Heart left ventricle (tissue), 16 donors: ENCODE data around the gene CELF4. TPM values are rescaled to one million over a fixed set of nuclear protein-coding genes. Genes with fewer than 3 reads are reported as not detected.
"Not testable (repeated sequence)": the region's sequence is repeated elsewhere in the genome, so short reads cannot be mapped to it uniquely, and the experiment has no call there.

Source experiments
- ATAC-seq, 4 donors: fragments of 200-7000 bp; cut with Tn5 transposase; one replicate each; pipeline ENCODE4 v1.9.1; 2020 to 2022; ENCODE audit warnings: moderate library complexity in 4 of 4, mild to moderate bottlenecking in 3 of 4, moderate number of reproducible peaks in 1 of 4
- DNase-seq, 5 donors: peaks; one replicate each; pipeline ENCODE4 v3.0.0-alpha.2; 2020
- H3K27ac ChIP-seq, 12 donors: fragments of 200-600 bp; sonication (generic) in 4 of 12; one replicate each; pipeline versions ENCODE4 v1.5.0 to v1.8.0; 2016 to 2022; ENCODE audit warnings: mild to moderate bottlenecking in 2 of 12
- H3K27me3 ChIP-seq, 9 donors: fragments of 200-600 bp; sonication (generic) in 2 of 9; one replicate each; pipeline versions ENCODE4 v1.5.1 to v1.8.0; 2016 to 2022; ENCODE audit warnings: mild to moderate bottlenecking in 3 of 9
- H3K36me3 ChIP-seq, 9 donors: fragments of 200-600 bp; sonication (generic) in 2 of 9; one replicate each; pipeline versions ENCODE4 v1.5.0 to v1.8.0; 2018 to 2022; ENCODE audit warnings: mild to moderate bottlenecking in 2 of 9
- H3K4me1 ChIP-seq, 12 donors: fragments of 200-600 bp; sonication (generic) in 4 of 12; one replicate each; pipeline versions ENCODE4 v1.5.0 to v1.8.0; 2016 to 2022; ENCODE audit warnings: mild to moderate bottlenecking in 3 of 12
- H3K4me3 ChIP-seq, 12 donors: fragments of 200-600 bp; sonication (generic) in 4 of 12; one replicate each; pipeline versions ENCODE4 v1.5.0 to v1.8.0; 2017 to 2022; ENCODE audit warnings: mild to moderate bottlenecking in 9 of 12, moderate library complexity in 4 of 12
- H3K9me3 ChIP-seq, 12 donors: fragments of 200-600 bp; sonication (generic) in 4 of 12; one replicate each; pipeline versions ENCODE4 v1.5.0 to v1.8.0; 2016 to 2022; ENCODE audit warnings: mild to moderate bottlenecking in 1 of 12
- POLR2A ChIP-seq, 2 donors: fragments of 450-650 bp; IDR thresholded peaks; one replicate each; pipeline ENCODE4 v1.6.1; 2017; ENCODE audit warnings: antibody characterized with exemption in 2 of 2, mild to moderate bottlenecking in 2 of 2, moderate library complexity in 2 of 2
- WGBS, 4 donors: extraction: QIAGEN DNeasy Blood & Tissue Kit in 2 of 4; methylation state at CpG; one replicate each; pipeline versions ENCODE4 v1.1.5 to v1.1.7; 2013 to 2018; 5-methylcytosine and 5-hydroxymethylcytosine counted together
- intact Hi-C, 10 donors: fragments of 100-400 bp; cut with DNase I; formaldehyde crosslinking; loops; one replicate each; pipeline versions ENCODE4 v1.11.1 to v1.14.2; 2022
- polyA plus RNA-seq, 2 donors: library from polyadenylated mRNA; stranded (reverse); fragments of 200-250 nt; gene quantifications; one replicate each; pipeline ENCODE4 v1.2.3, GENCODE V29; 2013
- total RNA-seq, 9 donors: library from RNA; depleted of rRNA in 2 of 9; stranded (reverse); fragments of >200 nt in 2 of 9; fragmentation: NEBNext Ultra II Directional in 3 of 9; extraction: Animal tissue kit (Norgen Biotek cat#: 25700) in 3 of 9; gene quantifications; one replicate each; pipeline versions ENCODE4 v1.1.0 to v1.2.4, GENCODE V29; 2016 to 2023
- TF ChIP-seq, protein P1 (sequence below), 12 donors: fragments of 200-600 bp; sonication (generic) in 4 of 12; IDR thresholded peaks; one replicate each; pipeline versions ENCODE4 v1.5.0 to v1.8.0; 2018 to 2022; ENCODE audit warnings: antibody characterized with exemption in 12 of 12, mild to moderate bottlenecking in 5 of 12
- donor health status: ischemic (EF 13 %, LVEDD 7.1; RV severe dilation, severe dysfunction).
- donor health status: healthy with polysubstance abuse.
- donor health status: DM: no; HTN: yes; CAD: no.
- donor health status: DM: no; HTN: no; CAD: no.
- donor health status: ischemic (EF 25% LVEDD 6.9; RV normal size, moderate dysfunction).
- donor health status: ischemic (EF 25% LVEDD 5.7; RV mildly dilated, moderate dysfunction).
- donor health status: healthy.
- donor health status: DM: yes; HTN: yes; CAD: no.
- donor health status: ischemic (EF 35%, LVEDD 5.7; RV mildly dilated, moderate dysfunction).
- donor health status: nonischemic (EF 11% LVEDD 7.7; RV severe dilation, severe dysfunction).
- donor health status: DM: yes; HTN: yes; CAD: no.
- donor health status: PGD.
- donor health status: ischemic (EF 29% LVEDD 5.4; RV normal size, mild dysfunction).
- donor health status: nonischemic (EF 23%, LVEDD 6.1; RV moderate dilation, normal function).

The CELF4 gene
- total and polyA plus RNA-seq, 11 donors: 0.11 to 0.67 (median 0.40) TPM; not detected in 3

- Histone ChIP-seq H3K27ac (no peak overlapping the region), H3K36me3 (no peaks in the 10 kb centered on the region), H3K4me1 (peaks cover 0 to 12% (median 0%) of the 10 kb centered on the region in 12 donors), H3K4me3 (no peak overlapping the region), H3K27me3 (peaks cover 0 to 19% (median 0%) of the 10 kb centered on the region in 9 donors), H3K9me3 (no peaks in the 10 kb centered on the region)
- no peak for TF ChIP-seq POLR2A (IDR thresholded peaks at IDR 0.05)
- peak in 1 of 4 donors; percentile 9 for ATAC-seq
- intact Hi-C loops: no loop called here
- 32 to 52% (median 47%) methylated on average over 18 to 21 of the region's 21 CpGs for WGBS, 4 donors
- no peak for DNase-seq
Measured at GRCh38 chr18:37362158-37362890, 203.3 kb downstream of the CELF4 start.

DNA sequence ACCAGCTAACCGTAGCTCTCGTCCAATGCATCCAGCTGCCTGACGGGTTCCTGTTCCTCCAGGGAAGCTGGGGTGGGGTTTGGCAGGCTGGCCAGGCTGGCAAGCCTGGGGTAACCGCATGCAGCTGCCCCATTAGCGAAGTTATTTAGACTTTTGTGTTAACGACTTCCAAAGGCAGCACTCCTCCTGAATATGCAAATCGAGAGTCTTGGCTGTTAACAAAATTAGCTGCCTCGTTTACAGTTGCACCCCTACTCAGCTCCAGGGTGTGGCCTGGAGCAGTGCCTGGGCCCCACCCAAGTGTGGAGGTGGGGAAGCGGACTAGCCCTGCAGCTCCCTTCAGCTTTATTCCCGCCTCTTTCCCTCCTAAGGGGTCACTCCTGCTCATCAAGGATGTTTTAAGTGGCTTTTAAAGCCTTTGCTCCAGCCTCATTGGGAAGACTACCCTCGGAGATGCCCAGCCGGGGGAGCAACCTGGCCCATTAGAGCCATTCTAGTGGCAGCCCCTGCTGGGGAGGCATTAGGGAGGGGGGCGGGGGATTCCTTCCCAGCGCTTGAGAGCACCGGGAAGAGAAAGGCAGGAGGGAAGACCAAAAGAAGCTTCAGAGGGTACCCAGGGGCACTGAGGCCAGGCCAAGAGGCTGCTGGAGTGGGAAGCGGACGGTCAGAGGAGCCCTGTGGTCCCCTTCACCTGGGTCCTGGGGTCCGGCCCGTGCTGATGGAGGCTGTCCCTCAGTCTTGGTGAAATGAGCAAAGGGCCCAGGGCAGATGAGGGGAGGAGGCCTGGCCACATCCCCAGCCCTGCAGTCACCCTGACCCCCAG is 204.1 kb downstream of the CELF4 start:
- peaks cover 0 to 12% (median 0%) of the 10 kb centered on the region in 12 donors for H3K4me1 ChIP-seq

GRCh38 chr18:37358061-37358460 is 207.5 kb downstream of the CELF4 start:
- DNase-seq, H3K27ac ChIP-seq, H3K36me3 ChIP-seq, H3K9me3 ChIP-seq, H3K4me1 ChIP-seq, H3K4me3 ChIP-seq, intact Hi-C loops, ATAC-seq: not testable (repeated sequence)
- WGBS, 4 donors: 60 to 71% (median 65%) methylated on average over 9 of the region's 9 CpGs
- peaks cover 0 to 19% (median 0%) of the 10 kb centered on the region in 9 donors for H3K27me3 ChIP-seq

More for the DNA sequence above, 204.1 kb downstream of the CELF4 start:
- Histone ChIP-seq H3K4me3 (no peak overlapping the region), H3K9me3 (no peaks in the 10 kb centered on the region), H3K27me3 (peaks cover 0 to 19% (median 0%) of the 10 kb centered on the region in 9 donors), H3K27ac (no peak overlapping the region), H3K36me3 (no peaks in the 10 kb centered on the region)
- ATAC-seq (no peak), DNase-seq (no peak)
- intact Hi-C loops: no loop called here
- TF ChIP-seq, protein P1, sequence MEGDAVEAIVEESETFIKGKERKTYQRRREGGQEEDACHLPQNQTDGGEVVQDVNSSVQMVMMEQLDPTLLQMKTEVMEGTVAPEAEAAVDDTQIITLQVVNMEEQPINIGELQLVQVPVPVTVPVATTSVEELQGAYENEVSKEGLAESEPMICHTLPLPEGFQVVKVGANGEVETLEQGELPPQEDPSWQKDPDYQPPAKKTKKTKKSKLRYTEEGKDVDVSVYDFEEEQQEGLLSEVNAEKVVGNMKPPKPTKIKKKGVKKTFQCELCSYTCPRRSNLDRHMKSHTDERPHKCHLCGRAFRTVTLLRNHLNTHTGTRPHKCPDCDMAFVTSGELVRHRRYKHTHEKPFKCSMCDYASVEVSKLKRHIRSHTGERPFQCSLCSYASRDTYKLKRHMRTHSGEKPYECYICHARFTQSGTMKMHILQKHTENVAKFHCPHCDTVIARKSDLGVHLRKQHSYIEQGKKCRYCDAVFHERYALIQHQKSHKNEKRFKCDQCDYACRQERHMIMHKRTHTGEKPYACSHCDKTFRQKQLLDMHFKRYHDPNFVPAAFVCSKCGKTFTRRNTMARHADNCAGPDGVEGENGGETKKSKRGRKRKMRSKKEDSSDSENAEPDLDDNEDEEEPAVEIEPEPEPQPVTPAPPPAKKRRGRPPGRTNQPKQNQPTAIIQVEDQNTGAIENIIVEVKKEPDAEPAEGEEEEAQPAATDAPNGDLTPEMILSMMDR (IDR thresholded peaks at IDR 0.05): no peak
- no peak for TF ChIP-seq POLR2A (IDR thresholded peaks at IDR 0.05)
- WGBS, 4 donors: 38 to 66% (median 42%) methylated on average over 18 to 19 of the region's 19 CpGs

GRCh38 chr18:37355772-37356171 is 209.8 kb downstream of the CELF4 start:
- intact Hi-C loops: no loop called here
- DNase-seq: no peak
- Histone ChIP-seq H3K27me3 (peaks cover 0 to 8% (median 0%) of the 10 kb centered on the region in 9 donors), H3K4me3 (no peak overlapping the region), H3K9me3 (no peaks in the 10 kb centered on the region), H3K4me1 (no peaks in the 10 kb centered on the region), H3K36me3 (no peaks in the 10 kb centered on the region), H3K27ac (no peak overlapping the region)
- ATAC-seq: no peak
- WGBS, 4 donors: 69 to 85% (median 81%) methylated on average over 3 of the region's 3 CpGs
- TF ChIP-seq, protein P1 (IDR thresholded peaks at IDR 0.05): no peak
- TF ChIP-seq POLR2A (IDR thresholded peaks at IDR 0.05): no peak

DNA sequence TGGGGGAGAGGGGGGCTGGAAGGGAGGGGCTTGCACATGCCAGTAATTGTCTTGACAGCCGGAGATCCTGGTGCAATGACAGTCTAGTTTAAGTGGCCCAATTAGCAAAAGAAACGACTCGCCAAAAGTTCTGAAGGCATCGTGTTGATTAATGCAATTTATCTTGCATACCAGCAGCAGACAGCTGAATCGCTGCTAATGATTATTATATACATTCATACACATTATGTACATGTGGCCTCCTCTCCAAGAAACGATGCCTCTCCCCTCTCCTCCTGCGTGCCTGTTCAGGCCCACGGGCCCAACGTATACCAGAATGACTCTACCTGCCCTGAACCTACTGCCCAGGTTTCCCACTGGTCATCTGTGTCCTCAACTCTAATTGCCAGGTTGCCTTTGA is 214.5 kb downstream of the CELF4 start:
- ATAC-seq (no peak), DNase-seq (no peak)
- no peak overlapping the region for H3K27ac ChIP-seq
- TF ChIP-seq POLR2A (IDR thresholded peaks at IDR 0.05): no peak
- TF ChIP-seq, protein P1 (IDR thresholded peaks at IDR 0.05): no peak
- peaks cover 0 to 13% (median 0%) of the 10 kb centered on the region in 9 donors for H3K27me3 ChIP-seq
- intact Hi-C loops: no loop called here
- H3K4me1 ChIP-seq: no peaks in the 10 kb centered on the region
- H3K9me3 ChIP-seq: no peaks in the 10 kb centered on the region
- no peaks in the 10 kb centered on the region for H3K36me3 ChIP-seq
- WGBS, 4 donors: 77 to 85% (median 84%) methylated on average over 9 of the region's 9 CpGs
- H3K4me3 ChIP-seq: no peak overlapping the region
